Measurements from ENCODE around the gene SFMBT1. TPM values are rescaled to one million over a fixed set of nuclear protein-coding genes. Genes with fewer than 3 reads are reported as not detected.

Gene SFMBT1
- total RNA-seq, 1 donor: 3.9 TPM

- no peak overlapping the region for H3K4me3 ChIP-seq (ENCODE audit: low read depth, low read length)
- TF ChIP-seq CTCF (IDR thresholded peaks at IDR 0.05; ENCODE audit: insufficient read depth, low read depth, low read length): no peak
- no peak for DNase-seq (ENCODE audit: low read depth)
Measured at GRCh38 chr3:52870471-52870870, 175.4 kb downstream of the SFMBT1 start.

GRCh38 chr3:52866427-52866826, 179.4 kb downstream of the SFMBT1 start:
- no peak overlapping the region for H3K4me3 ChIP-seq (ENCODE audit: low read depth, low read length)
- no peak for TF ChIP-seq CTCF (IDR thresholded peaks at IDR 0.05; ENCODE audit: insufficient read depth, low read depth, low read length)
- DNase-seq (ENCODE audit: low read depth): no peak

- no peak for DNase-seq (ENCODE audit: low read depth)
- no peak for TF ChIP-seq CTCF (IDR thresholded peaks at IDR 0.05; ENCODE audit: insufficient read depth, low read depth, low read length)
- H3K4me3 ChIP-seq (ENCODE audit: low read depth, low read length): no peak overlapping the region
Measured at GRCh38 chr3:52865994-52866393, 179.9 kb downstream of the SFMBT1 start.

GRCh38 chr3:52860424-52860768, 185.5 kb downstream of the SFMBT1 start:
- no peak overlapping the region for H3K4me3 ChIP-seq (ENCODE audit: low read depth, low read length)
- no peak for TF ChIP-seq CTCF (IDR thresholded peaks at IDR 0.05; ENCODE audit: insufficient read depth, low read depth, low read length)
- no peak for DNase-seq (ENCODE audit: low read depth)

- TF ChIP-seq CTCF (IDR thresholded peaks at IDR 0.05; ENCODE audit: insufficient read depth, low read depth, low read length): no peak
- no peak for DNase-seq (ENCODE audit: low read depth)
- H3K4me3 ChIP-seq (ENCODE audit: low read depth, low read length): no peak overlapping the region
Measured at GRCh38 chr3:52859686-52860423, 186.0 kb downstream of the SFMBT1 start.

- TF ChIP-seq CTCF (IDR thresholded peaks at IDR 0.05; ENCODE audit: insufficient read depth, low read depth, low read length): no peak
- H3K4me3 ChIP-seq (ENCODE audit: low read depth, low read length): no peak overlapping the region
- no peak for DNase-seq (ENCODE audit: low read depth)
Measured at GRCh38 chr3:52857864-52858263, 188.0 kb downstream of the SFMBT1 start.

GRCh38 chr3:52857133-52857532, 188.7 kb downstream of the SFMBT1 start:
- no peak for TF ChIP-seq CTCF (IDR thresholded peaks at IDR 0.05; ENCODE audit: insufficient read depth, low read depth, low read length)
- no peak overlapping the region for H3K4me3 ChIP-seq (ENCODE audit: low read depth, low read length)
- no peak for DNase-seq (ENCODE audit: low read depth)
